ENCODE results near the gene SLC38A3. TPM values are rescaled to one million over a fixed set of nuclear protein-coding genes. Genes with fewer than 3 reads are reported as not detected.

The SLC38A3 gene
- 0.05 to 0.22 TPM (median 0.06 TPM) in 4 of 5 replicates, not detected in the other for total RNA-seq (2022; extraction: Qiagen RNA extraction)

DNA sequence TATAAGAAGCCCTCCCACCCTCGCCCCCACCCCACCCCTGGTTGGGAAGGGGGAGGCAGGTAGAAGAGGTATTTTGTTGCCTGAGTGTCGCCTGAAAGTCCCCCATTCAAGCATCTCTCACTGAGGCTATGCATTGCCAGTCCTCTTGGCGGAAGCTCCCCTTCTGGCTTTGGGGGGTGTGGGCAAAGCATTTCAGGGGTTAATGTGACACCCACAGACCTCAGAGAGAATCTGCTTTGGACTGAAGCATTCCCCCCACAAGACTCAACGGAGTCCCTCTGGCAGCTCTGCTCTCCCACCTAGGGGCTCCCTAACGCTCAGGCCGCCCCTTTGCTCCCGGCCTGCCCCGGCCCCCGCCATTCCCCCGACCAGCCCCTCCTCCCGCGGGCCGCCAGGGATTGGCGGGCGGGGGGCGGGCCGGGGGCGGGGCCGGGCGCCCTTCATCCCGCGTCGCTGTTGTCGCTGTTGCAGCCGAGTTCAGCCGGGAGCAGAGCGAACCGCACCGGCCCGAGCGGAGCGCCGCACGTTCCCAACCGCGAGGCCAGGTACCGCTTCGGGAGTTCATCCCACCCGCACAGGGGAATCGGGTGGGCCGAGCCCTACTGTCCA lies at the start of gene SLC38A3:
SLC38A3 (plus strand) TSS at position 468 of the 609 bp plus-strand sequence. CDS start 8,929 bp downstream, outside the sequence.

DNA sequence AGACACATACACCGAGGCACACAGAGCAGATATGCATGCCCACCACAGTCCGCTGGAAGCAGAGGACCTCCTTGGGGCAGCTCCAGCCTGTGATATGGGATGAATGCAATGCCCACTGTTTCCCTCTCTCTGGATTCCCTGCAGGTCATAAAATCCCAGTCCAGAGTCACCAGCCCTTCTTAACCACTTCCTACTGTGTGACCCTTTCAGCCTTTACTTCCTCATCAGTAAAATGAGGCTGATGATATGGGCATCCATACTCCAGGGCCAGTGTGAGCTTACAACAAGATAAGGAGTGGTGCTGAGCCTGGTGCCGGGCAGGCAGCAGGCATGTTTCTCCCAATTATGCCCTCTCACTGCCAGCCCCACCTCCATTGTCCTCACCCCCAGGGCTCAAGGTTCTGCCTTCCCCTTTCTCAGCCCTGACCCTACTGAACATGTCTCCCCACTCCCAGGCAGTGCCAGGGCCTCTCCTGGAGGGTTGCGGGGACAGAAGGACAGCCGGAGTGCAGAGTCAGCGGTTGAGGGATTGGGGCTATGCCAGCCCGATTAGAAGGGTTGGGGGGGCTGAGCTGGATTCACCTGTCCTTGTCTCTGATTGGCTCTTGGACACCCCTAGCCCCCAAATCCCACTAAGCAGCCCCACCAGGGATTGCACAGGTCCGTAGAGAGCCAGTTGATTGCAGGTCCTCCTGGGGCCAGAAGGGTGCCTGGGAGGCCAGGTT lies 14.0 kb upstream of the SLC38A3 start, which contains the start of gene GNAT1:
GNAT1 (plus strand) TSS at position 675 of the 725 bp plus-strand sequence. CDS start 116 bp downstream, outside the sequence.

DNA sequence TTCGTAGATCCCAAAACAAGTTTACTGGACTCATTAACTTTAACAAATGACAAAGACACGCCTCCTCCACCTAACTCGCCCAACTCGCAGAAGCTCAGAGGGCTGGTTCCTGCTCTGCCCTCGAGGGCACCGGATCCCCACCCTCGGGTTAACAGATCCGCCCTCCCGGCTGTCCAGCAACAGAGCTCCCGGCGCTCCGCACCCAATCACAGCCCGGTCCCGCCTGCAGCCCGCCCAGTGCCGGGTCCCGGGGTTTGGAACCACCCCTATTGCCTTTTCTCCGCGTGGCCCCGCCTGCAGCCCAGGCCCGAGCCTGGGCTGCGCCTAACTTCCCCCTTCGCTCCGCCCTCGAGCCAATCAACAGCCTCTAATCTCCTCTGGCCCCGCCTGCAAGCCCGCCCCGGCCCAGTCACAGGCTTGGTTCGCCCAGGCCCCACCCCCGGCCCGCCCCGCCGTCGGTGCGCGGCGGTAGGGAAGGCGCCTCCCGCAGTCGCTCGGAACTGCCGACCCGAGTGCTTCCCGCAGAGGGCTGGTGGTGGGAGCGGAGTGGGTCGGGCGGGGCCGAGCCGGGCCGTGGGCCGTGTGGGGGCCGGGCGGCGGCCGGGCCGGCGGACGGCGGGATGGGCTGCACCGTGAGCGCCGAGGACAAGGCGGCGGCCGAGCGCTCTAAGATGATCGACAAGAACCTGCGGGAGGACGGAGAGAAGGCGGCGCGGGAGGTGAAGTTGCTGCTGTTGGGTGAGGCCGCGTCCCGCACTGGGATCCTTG lies 30.8 kb downstream of the SLC38A3 start, which contains the start of gene GNAI2:
GNAI2 (plus strand) TSS at position 489 of the 768 bp plus-strand sequence; CDS start at position 621, 132 bp downstream.

DNA sequence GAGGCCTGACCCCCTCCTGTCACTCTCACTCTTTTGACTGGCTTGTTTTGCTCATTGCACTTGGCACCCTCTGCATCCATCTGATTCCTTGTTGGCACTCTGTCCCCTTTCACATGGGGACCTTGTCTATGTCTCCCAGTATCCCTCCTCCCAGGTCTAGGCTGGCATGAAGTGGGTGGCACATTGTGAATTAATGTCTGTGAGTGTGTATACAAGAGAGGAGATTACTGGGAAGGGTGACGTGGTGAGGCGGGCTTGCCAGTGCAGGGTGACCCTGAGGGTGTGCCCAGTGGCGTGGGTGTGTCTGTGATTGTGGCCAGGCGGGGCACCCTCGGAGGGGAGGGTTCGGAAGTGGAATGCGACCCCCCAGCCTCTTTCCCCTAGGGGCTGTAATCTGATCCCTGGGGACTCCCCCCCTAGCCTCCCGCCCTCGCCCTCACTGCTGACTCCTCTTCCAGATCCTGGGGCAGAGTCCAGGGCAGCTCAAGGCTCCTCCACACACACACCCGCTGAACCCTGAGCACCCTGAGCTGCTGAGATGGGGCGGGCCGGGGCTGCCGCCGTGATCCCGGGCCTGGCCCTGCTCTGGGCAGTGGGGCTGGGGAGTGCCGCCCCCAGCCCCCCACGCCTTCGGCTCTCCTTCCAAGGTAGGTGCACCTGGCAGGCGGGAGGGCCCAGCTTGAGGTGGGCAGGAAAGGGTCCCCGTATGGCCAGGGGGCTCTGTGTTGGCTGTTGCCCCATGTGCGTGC lies 63.8 kb downstream of the SLC38A3 start, which contains the start of gene SEMA3B:
SEMA3B (plus strand) TSS at position 445 of the 749 bp plus-strand sequence; CDS start at position 539, 94 bp downstream.

Other genes starting within 250 kb of the SLC38A3 start
- 27.0 to 42.6 TPM (median 37.4 TPM) in 5 replicates for gene RBM5, start 116.4 kb upstream of the SLC38A3 start, total RNA-seq (2022; extraction: Qiagen RNA extraction)
- 13.4 to 22.0 TPM (median 19.5 TPM) in 5 replicates for gene SEMA3F, start 49.9 kb upstream of the SLC38A3 start, total RNA-seq (2022; extraction: Qiagen RNA extraction)
- gene GNAT1, start 13.7 kb upstream of the SLC38A3 start, total RNA-seq (2022; extraction: Qiagen RNA extraction) = 0.03 to 0.48 TPM (median 0.21 TPM) in 4 of 5 replicates, not detected in the other
- 34.0 to 49.8 TPM (median 46.8 TPM) in 5 replicates for gene GNAI2, start 30.9 kb downstream of the SLC38A3 start, total RNA-seq (2022; extraction: Qiagen RNA extraction)
- gene SEMA3B, start 63.9 kb downstream of the SLC38A3 start, total RNA-seq (2022; extraction: Qiagen RNA extraction) = 5.0 to 7.7 TPM (median 6.3 TPM) in 5 replicates
- gene LSMEM2, start 73.8 kb downstream of the SLC38A3 start, total RNA-seq (2022; extraction: Qiagen RNA extraction) = not detected in 5 replicates
- gene IFRD2, start 87.2 kb downstream of the SLC38A3 start, total RNA-seq (2022; extraction: Qiagen RNA extraction) = 66.6 to 89.9 TPM (median 85.4 TPM) in 5 replicates
- 7.0 to 9.9 TPM (median 8.8 TPM) in 5 replicates for gene HYAL3, start 94.1 kb downstream of the SLC38A3 start, total RNA-seq (2022; extraction: Qiagen RNA extraction)
- 4.3 to 7.9 TPM (median 6.4 TPM) in 5 replicates for gene NAA80, start 94.1 kb downstream of the SLC38A3 start, total RNA-seq (2022; extraction: Qiagen RNA extraction)
- gene HYAL1, start 98.3 kb downstream of the SLC38A3 start, total RNA-seq (2022; extraction: Qiagen RNA extraction) = 0.40 to 0.69 TPM (median 0.57 TPM) in 5 replicates
- 21.2 to 33.5 TPM (median 29.2 TPM) in 5 replicates for gene HYAL2, start 117.5 kb downstream of the SLC38A3 start, total RNA-seq (2022; extraction: Qiagen RNA extraction)
- gene TUSC2, start 123.0 kb downstream of the SLC38A3 start, total RNA-seq (2022; extraction: Qiagen RNA extraction) = 22.6 to 36.7 TPM (median 34.6 TPM) in 5 replicates
- gene RASSF1, start 135.6 kb downstream of the SLC38A3 start, total RNA-seq (2022; extraction: Qiagen RNA extraction) = 15.1 to 17.6 TPM (median 17.2 TPM) in 5 replicates
- 0.71 to 1.3 TPM (median 1.0 TPM) in 5 replicates for gene ZMYND10, start 140.5 kb downstream of the SLC38A3 start, total RNA-seq (2022; extraction: Qiagen RNA extraction)
- gene NPRL2, start 145.5 kb downstream of the SLC38A3 start, total RNA-seq (2022; extraction: Qiagen RNA extraction) = 12.2 to 13.5 TPM (median 12.7 TPM) in 5 replicates
- gene CYB561D2, start 145.6 kb downstream of the SLC38A3 start, total RNA-seq (2022; extraction: Qiagen RNA extraction) = 13.8 to 17.4 TPM (median 15.7 TPM) in 5 replicates
- gene TMEM115, start 154.2 kb downstream of the SLC38A3 start, total RNA-seq (2022; extraction: Qiagen RNA extraction) = 37.1 to 50.9 TPM (median 49.1 TPM) in 5 replicates